CD14-positive monocyte (primary cell): ENCODE measurements around the gene SAMD4B. TPM values are rescaled to one million over a fixed set of nuclear protein-coding genes. Genes with fewer than 3 reads are reported as not detected.

Experiments used
- DNase-seq, 3 donors: peaks; one replicate each; pipeline ENCODE4 v3.0.0-alpha.2; 2011 to 2022
- H2AFZ ChIP-seq: 2 replicates; pipeline ENCODE4 v1.6.0; 2012; ENCODE audit warnings: mild to moderate bottlenecking, low read depth, low read length, inconsistent platforms; ENCODE audit not compliant: insufficient read depth, poor library complexity, severe bottlenecking
- H3K27ac ChIP-seq, 2 donors: 1 replicate in 1 of 2; 2 replicates in 1 of 2; pipeline ENCODE4 v1.5.1; 2012 to 2013; ENCODE audit warnings: low read length in 2 of 2, control low read depth in 1 of 2, inconsistent platforms in 1 of 2, low read depth in 1 of 2, mild to moderate bottlenecking in 1 of 2
- H3K27me3 ChIP-seq, 2 donors: one replicate each; pipeline versions ENCODE4 v1.6.0 to v1.6.1; 2011 to 2013; ENCODE audit warnings: low read length in 2 of 2; ENCODE audit not compliant: control insufficient read depth in 2 of 2, insufficient read depth in 2 of 2
- H3K36me3 ChIP-seq, 2 donors: replicated peaks in 1 of 2; 1 replicate in 1 of 2; 2 replicates in 1 of 2; pipeline versions ENCODE4 v1.5.1 to v1.6.1; 2012 to 2013; ENCODE audit warnings: low read length in 2 of 2, control low read depth in 1 of 2, inconsistent platforms in 1 of 2, mild to moderate bottlenecking in 1 of 2; ENCODE audit not compliant: insufficient read depth in 2 of 2, control insufficient read depth in 1 of 2
- H3K4me1 ChIP-seq, 2 donors: 1 replicate in 1 of 2; 2 replicates in 1 of 2; pipeline versions ENCODE4 v1.5.1 to v1.6.1; 2012 to 2013; ENCODE audit warnings: low read length in 2 of 2, control low read depth in 1 of 2, inconsistent platforms in 1 of 2, mild to moderate bottlenecking in 1 of 2, moderate library complexity in 1 of 2; ENCODE audit not compliant: insufficient read depth in 2 of 2, control insufficient read depth in 1 of 2
- H3K4me2 ChIP-seq: replicated peaks from 2 replicates; pipeline ENCODE3; 2012; ENCODE audit warnings: low read length, moderate library complexity, mild to moderate bottlenecking; ENCODE audit not compliant: poor library complexity, severe bottlenecking; ENCODE audit errors: extremely low read depth
- H3K4me3 ChIP-seq, 3 experiments: fragments of 200-600 bp in 1 of 3; sonication (generic) in 1 of 3; replicated peaks in 1 of 3; 1 replicate in 2 of 3; 2 replicates in 1 of 3; pipeline ENCODE4 v1.5.1; 2011 to 2013; ENCODE audit warnings: low read length in 3 of 3, mild to moderate bottlenecking in 3 of 3, control low read depth in 2 of 3, low read depth in 2 of 3, inconsistent platforms in 1 of 3, moderate library complexity in 1 of 3
- H3K79me2 ChIP-seq: 2 replicates; pipeline ENCODE4 v1.6.0; 2012; ENCODE audit warnings: mild to moderate bottlenecking, control low read depth, inconsistent platforms, low read length, moderate library complexity; ENCODE audit not compliant: insufficient read depth
- H3K9ac ChIP-seq: 2 replicates; pipeline ENCODE4 v1.6.0; 2017; ENCODE audit warnings: low read length, mild to moderate bottlenecking; ENCODE audit not compliant: insufficient read depth, poor library complexity, severe bottlenecking
- H3K9me3 ChIP-seq, 2 donors: replicated peaks in 1 of 2; 1 replicate in 1 of 2; 2 replicates in 1 of 2; pipeline versions ENCODE4 v1.5.1 to v1.6.1; 2012 to 2013; ENCODE audit warnings: low read length in 2 of 2, control low read depth in 1 of 2; ENCODE audit not compliant: control insufficient read depth in 1 of 2, insufficient read depth in 1 of 2
- H4K20me1 ChIP-seq: 2 replicates; pipeline ENCODE4 v1.6.0; 2012; ENCODE audit warnings: mild to moderate bottlenecking, low read length, control low read depth, moderate library complexity; ENCODE audit not compliant: insufficient read depth
- H3K27ac Mint-ChIP-seq, 7 donors: one replicate each; pipeline ENCODE4 v1.8.0; 2020; ENCODE audit warnings: mild to moderate bottlenecking in 7 of 7, mixed read lengths in 7 of 7, moderate library complexity in 6 of 7, inconsistent platforms in 2 of 7
- H3K27me3 Mint-ChIP-seq, 3 donors: one replicate each; pipeline ENCODE4 v1.8.0; 2021 to 2022; ENCODE audit warnings: low read depth in 3 of 3, mild to moderate bottlenecking in 3 of 3, mixed read lengths in 3 of 3, moderate library complexity in 3 of 3, inconsistent platforms in 1 of 3
- H3K36me3 Mint-ChIP-seq, 2 donors: one replicate each; pipeline ENCODE4 v1.8.0; 2020; ENCODE audit warnings: mixed read lengths in 2 of 2, inconsistent platforms in 1 of 2, mild to moderate bottlenecking in 1 of 2
- H3K4me1 Mint-ChIP-seq: one replicate; pipeline ENCODE4 v1.8.0; 2020; ENCODE audit warnings: mild to moderate bottlenecking, mixed read lengths
- H3K4me3 Mint-ChIP-seq, 2 donors: one replicate each; pipeline ENCODE4 v1.8.0; 2020; ENCODE audit warnings: mild to moderate bottlenecking in 2 of 2, mixed read lengths in 2 of 2, moderate library complexity in 1 of 2
- H3K9me3 Mint-ChIP-seq, 7 donors: one replicate each; pipeline ENCODE4 v1.8.0; 2020 to 2022; ENCODE audit warnings: mixed read lengths in 7 of 7, mild to moderate bottlenecking in 6 of 7, moderate library complexity in 6 of 7, inconsistent platforms in 2 of 7
- CTCF ChIP-seq: fragments of 200-600 bp; IDR thresholded peaks from one replicate; pipeline ENCODE4 v1.8.0; 2022; ENCODE audit warnings: antibody characterized with exemption, mild to moderate bottlenecking
- WGBS: methylation state at CpG from one replicate; pipeline ENCODE4 v1.1.5; 2013; ENCODE audit warnings: missing lambda C conversion rate; ENCODE audit not compliant: insufficient coverage; 5-methylcytosine and 5-hydroxymethylcytosine counted together
- intact Hi-C, 2 donors: fragments of 100-400 bp; cut with micrococcal nuclease; formaldehyde crosslinking; loops; one replicate each; pipeline versions ENCODE4 v1.15.0 to v1.15.1; 2023
- polyA plus RNA-seq, 3 donors: library from polyadenylated mRNA; depleted of rRNA in 1 of 3; unstranded in 2 of 3; stranded (reverse) in 1 of 3; fragments of 300-500 nt in 2 of 3; fragments of >200 nt in 1 of 3; fragmentation: Illumina TruSeq in 2 of 3; gene quantifications; 1 replicate in 2 of 3; 2 replicates in 1 of 3; pipeline ENCODE4 v1.2.3, GENCODE V29; 2012 to 2021

The SAMD4B gene
- polyA plus RNA-seq, 3 donors: 4.5 to 56.6 (median 5.6) TPM

- peaks cover 88% of the 10 kb centered on the region for H3K79me2 ChIP-seq
- H3K4me1 ChIP-seq: peaks cover 44 to 45% of the 10 kb centered on the region in 2 donors
- Mint-ChIP-seq H3K4me3 (peak overlapping the region; percentile 96 to 99), H3K27ac (peak overlapping the region; percentile 96 to 100 (median 99)), H3K36me3 (peaks cover 32 to 46% of the 10 kb centered on the region in 2 donors), H3K27me3 (peaks cover 0 to 31% (median 5%) of the 10 kb centered on the region in 3 donors), H3K9me3 (peaks cover 4 to 27% (median 18%) of the 10 kb centered on the region in 7 donors), H3K4me1 (peaks cover 34% of the 10 kb centered on the region)
- H3K27ac ChIP-seq: peak overlapping the region; percentile 98 to 99
- peaks cover 54% of the 10 kb centered on the region for H4K20me1 ChIP-seq
- H2AFZ ChIP-seq: no peak overlapping the region
- peak overlapping the region; percentile 100 for H3K9ac ChIP-seq
- peak overlapping the region; percentile 83 for H3K4me2 ChIP-seq
- intact Hi-C loops: no loop called here
- H3K4me3 ChIP-seq: peak overlapping the region; percentile 89 to 96 (median 91)
- WGBS: under 1% methylated on average over 14 of the region's 14 CpGs
- no peaks in the 10 kb centered on the region for H3K27me3 ChIP-seq
- H3K9me3 ChIP-seq: no peaks in the 10 kb centered on the region
- TF ChIP-seq CTCF: no peak
- H3K36me3 ChIP-seq: peaks cover 23% of the 10 kb centered on the region in 2 donors
- no peak for DNase-seq
Measured at GRCh38 chr19:39407410-39407659, 65.1 kb downstream of the SAMD4B start.

- H3K4me3 ChIP-seq: peak overlapping the region; percentile 89 to 96 (median 91)
- peaks cover 34% of the 10 kb centered on the region for H3K4me1 Mint-ChIP-seq
- H3K27ac ChIP-seq: peak overlapping the region; percentile 98 to 99
- intact Hi-C loops: loop anchor here in 1 of 2 donors (2.0 kb wide), 1 partner anchor 67 kb away; no protein-coding TSS in a partner anchor
- peaks cover 32 to 46% of the 10 kb centered on the region in 2 donors for H3K36me3 Mint-ChIP-seq
- H3K9me3 ChIP-seq: no peaks in the 10 kb centered on the region
- peaks cover 43 to 45% of the 10 kb centered on the region in 2 donors for H3K4me1 ChIP-seq
- TF ChIP-seq CTCF: no peak
- H3K79me2 ChIP-seq: peaks cover 88% of the 10 kb centered on the region
- peaks cover 4 to 27% (median 18%) of the 10 kb centered on the region in 7 donors for H3K9me3 Mint-ChIP-seq
- peaks cover 23% of the 10 kb centered on the region in 2 donors for H3K36me3 ChIP-seq
- 21% methylated on average over 40 of the region's 40 CpGs for WGBS
- peaks cover 56% of the 10 kb centered on the region for H4K20me1 ChIP-seq
- peak overlapping the region; percentile 100 for H3K9ac ChIP-seq
- peak overlapping the region; percentile 83 for H3K4me2 ChIP-seq
- no peaks in the 10 kb centered on the region for H3K27me3 ChIP-seq
- peak in 2 of 3 donors; percentile 44 to 64 for DNase-seq
- H2AFZ ChIP-seq: no peak overlapping the region
- H3K27me3 Mint-ChIP-seq: peaks cover 0 to 30% (median 5%) of the 10 kb centered on the region in 3 donors
- peak overlapping the region; percentile 96 to 99 for H3K4me3 Mint-ChIP-seq
- H3K27ac Mint-ChIP-seq: peak overlapping the region; percentile 96 to 100 (median 99)
Measured at GRCh38 chr19:39407660-39408391, 65.6 kb downstream of the SAMD4B start.
